Measurements from ENCODE around the gene AUH. TPM values are rescaled to one million over a fixed set of nuclear protein-coding genes. Genes with fewer than 3 reads are reported as not detected.

The AUH gene
- total RNA-seq, 2 donors from 2014 or later, result 27.4 to 36.1 TPM

DNA sequence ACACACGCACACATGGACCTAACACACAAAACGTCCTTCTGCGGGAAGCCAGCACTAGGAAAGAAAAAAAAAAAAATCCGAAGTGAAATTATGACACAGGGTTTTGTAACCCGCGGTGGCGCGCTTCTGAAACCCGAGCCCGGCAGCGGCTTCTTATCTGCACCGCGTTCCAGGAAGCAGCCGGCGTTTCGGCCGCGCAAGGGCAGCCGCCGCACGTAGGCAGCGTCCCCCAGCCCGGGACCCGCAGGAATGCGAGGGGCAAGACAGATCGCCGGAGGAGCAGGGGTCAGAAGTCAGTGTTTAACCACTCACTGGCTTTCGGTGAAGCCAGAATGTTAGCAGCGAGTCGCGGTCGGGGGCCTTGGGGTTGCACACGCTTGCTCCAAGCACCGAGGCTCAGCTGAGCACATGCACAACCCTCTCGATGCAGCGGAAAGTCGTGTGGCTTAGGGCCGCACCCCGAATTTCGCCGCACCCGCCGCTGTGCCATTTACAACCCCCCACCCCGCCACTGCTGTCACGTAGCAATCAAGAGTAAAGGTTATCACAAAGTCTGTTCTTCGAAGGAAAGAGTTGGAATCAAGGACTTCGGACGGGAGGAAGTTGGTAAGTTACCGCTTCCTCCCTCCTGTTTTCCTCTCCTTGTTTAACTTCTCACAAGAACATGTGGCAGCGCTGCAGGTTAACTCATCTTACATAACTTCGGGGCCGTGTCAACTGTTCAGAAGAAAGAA is 167.9 kb downstream of the AUH start:
- H3K4me1 ChIP-seq (ENCODE audit: control insufficient read depth in 1 of 2, low read depth in 2 of 2), result peaks cover 24 to 47% of the 10 kb centered on the region in 2 donors

DNA sequence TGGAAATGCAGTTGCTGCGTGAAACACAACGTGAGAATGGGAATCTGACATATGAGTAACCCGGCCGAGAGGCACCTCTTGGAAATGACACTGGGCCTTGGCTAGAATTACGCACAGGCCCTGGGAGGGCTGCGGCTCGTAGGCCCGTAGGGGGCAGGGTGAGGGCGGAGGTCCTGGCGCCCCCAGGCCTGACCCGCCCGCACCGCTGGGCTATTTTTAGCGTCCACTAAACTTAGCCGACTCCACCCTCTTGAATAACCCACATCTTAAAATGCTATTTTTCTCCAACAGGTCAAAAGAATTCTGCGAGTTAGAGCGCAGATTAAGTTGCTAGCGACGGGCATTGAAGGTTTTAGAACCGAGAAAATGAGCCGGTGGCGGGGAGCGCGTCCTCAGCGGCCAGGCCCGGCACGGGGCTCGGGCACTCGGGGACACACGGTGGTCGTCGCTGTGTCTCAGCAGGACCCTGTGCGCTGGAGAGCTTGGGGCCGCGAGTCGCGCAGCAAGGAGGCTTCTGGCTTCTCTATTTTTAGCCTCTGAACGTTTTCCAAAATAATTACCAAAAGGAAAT is 168.5 kb downstream of the AUH start:
- peak; percentile 88 for ATAC-seq (ENCODE audit: insufficient number of reproducible peaks, low FRiP score, low read depth)
- H3K4me1 ChIP-seq (ENCODE audit: control insufficient read depth in 1 of 2, low read depth in 2 of 2), result peaks cover 24 to 47% of the 10 kb centered on the region in 2 donors
- no peaks in the 10 kb centered on the region for H3K27me3 ChIP-seq (replicated peaks; ENCODE audit: insufficient read depth)
- H3K4me3 ChIP-seq, result peak overlapping the region; percentile 79
- H3K9me3 ChIP-seq, result no peaks in the 10 kb centered on the region
- no peaks in the 10 kb centered on the region for H3K36me3 ChIP-seq
- peak overlapping the region; percentile 100 for H3K27ac ChIP-seq
- TF ChIP-seq, protein P1, sequence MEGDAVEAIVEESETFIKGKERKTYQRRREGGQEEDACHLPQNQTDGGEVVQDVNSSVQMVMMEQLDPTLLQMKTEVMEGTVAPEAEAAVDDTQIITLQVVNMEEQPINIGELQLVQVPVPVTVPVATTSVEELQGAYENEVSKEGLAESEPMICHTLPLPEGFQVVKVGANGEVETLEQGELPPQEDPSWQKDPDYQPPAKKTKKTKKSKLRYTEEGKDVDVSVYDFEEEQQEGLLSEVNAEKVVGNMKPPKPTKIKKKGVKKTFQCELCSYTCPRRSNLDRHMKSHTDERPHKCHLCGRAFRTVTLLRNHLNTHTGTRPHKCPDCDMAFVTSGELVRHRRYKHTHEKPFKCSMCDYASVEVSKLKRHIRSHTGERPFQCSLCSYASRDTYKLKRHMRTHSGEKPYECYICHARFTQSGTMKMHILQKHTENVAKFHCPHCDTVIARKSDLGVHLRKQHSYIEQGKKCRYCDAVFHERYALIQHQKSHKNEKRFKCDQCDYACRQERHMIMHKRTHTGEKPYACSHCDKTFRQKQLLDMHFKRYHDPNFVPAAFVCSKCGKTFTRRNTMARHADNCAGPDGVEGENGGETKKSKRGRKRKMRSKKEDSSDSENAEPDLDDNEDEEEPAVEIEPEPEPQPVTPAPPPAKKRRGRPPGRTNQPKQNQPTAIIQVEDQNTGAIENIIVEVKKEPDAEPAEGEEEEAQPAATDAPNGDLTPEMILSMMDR (IDR thresholded peaks at IDR 0.05), result no peak
- peak; percentile 90 for DNase-seq (ENCODE audit: low spot score)

More for the DNA sequence above, 167.9 kb downstream of the AUH start:
- DNase-seq (ENCODE audit: low spot score), result peak; percentile 47
- TF ChIP-seq, protein P1 (IDR thresholded peaks at IDR 0.05), result no peak
- Histone ChIP-seq H3K27ac (peak overlapping the region; percentile 100), H3K4me3 (peak overlapping the region; percentile 79), H3K9me3 (no peaks in the 10 kb centered on the region), H3K36me3 (no peaks in the 10 kb centered on the region), H3K27me3 (replicated peaks; ENCODE audit: insufficient read depth) (no peaks in the 10 kb centered on the region)
- ATAC-seq (ENCODE audit: insufficient number of reproducible peaks, low FRiP score, low read depth), result peak; percentile 20

DNA sequence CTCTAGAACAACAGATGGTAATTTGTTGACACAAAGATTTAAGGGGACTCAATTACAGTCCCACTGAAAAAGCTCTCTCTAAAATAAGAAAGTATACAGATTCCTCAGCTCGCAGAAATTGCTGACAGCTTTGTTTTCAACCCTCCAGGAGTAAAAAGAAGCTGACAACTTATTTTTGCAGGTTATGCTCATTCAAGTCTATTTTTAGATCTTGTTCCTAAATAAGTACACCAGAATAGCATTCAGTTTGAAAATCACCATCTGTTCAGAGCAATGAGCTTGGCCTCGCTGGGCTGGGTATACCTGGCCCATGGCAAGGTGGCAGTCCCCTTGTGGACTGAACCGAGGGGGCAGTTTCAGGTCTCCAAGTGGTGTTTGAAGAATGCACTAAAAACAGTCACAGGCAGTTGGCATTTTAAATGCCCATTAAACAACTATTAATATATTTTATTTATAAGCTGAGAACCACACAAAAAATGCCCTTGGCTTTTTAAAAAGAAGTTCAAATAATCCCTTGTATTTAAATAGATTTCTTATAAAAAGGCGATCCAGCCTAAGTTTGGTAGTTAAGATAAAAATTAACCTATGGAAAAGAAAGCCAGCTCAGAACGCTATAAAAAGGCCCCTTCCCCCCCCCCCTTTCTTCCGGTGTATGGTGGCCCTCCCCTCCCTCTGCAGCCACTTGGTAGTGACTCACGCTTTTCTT is 169.2 kb downstream of the AUH start:
- Histone ChIP-seq H3K4me1 (ENCODE audit: control insufficient read depth in 1 of 2, low read depth in 2 of 2) (peaks cover 24 to 51% of the 10 kb centered on the region in 2 donors), H3K36me3 (no peaks in the 10 kb centered on the region), H3K4me3 (peak overlapping the region; percentile 79), H3K27me3 (replicated peaks; ENCODE audit: insufficient read depth) (no peaks in the 10 kb centered on the region), H3K9me3 (no peaks in the 10 kb centered on the region), H3K27ac (peak overlapping the region; percentile 100)
- ATAC-seq (ENCODE audit: insufficient number of reproducible peaks, low FRiP score, low read depth) (no peak), DNase-seq (ENCODE audit: low spot score) (no peak)
- TF ChIP-seq, protein P1 (IDR thresholded peaks at IDR 0.05), result peak; percentile 12

DNA sequence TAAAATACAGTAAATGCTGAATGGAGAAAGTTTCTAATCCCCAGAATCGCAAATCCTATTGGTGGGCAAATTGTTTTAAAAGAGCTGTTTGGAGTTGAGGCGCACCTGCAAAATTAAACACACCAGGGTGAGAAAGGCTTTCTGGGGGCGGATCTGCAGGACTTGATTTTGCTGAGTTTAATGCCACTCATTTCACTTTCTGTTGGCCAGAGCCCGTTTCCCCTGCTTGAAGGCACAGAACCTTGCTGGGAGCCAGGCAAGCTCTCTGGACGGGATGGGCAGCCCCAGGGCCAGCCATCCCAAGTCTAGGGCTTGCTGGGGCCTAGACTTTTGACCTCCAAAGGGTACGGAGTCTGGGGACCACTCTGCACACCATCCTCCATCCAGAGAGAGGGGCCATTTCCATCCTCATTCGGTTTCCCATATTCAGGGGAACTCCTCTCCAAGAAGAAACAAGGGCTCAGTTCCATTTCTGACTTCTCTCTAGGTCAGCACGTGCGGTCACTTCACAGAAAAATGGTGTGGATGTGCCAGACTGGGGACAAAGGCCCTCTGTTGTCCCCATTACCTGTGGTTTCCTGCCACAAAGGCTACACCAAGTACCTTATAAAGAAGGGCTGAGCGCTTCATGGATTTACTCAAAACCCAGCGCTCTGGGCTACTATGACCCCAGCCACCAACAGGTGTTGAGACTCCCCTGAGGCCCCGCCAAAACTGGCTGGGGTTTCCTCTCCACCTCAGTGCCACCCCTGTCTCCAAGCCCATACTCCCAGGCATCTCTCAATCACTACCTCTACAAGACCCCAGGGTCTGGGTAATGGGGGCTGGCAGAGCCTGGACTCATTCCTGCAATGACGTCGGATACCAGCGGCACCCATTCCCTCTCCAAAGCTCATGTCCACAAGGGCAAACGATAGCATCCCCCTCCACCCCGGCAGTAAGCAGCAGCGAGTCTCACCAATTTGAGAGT is 170.0 kb downstream of the AUH start:
- Histone ChIP-seq H3K4me3 (peak overlapping the region; percentile 79), H3K27me3 (replicated peaks; ENCODE audit: insufficient read depth) (no peaks in the 10 kb centered on the region), H3K36me3 (no peaks in the 10 kb centered on the region), H3K27ac (peak overlapping the region; percentile 100), H3K4me1 (ENCODE audit: control insufficient read depth in 1 of 2, low read depth in 2 of 2) (peaks cover 21 to 55% of the 10 kb centered on the region in 2 donors), H3K9me3 (no peaks in the 10 kb centered on the region)
- TF ChIP-seq, protein P1 (IDR thresholded peaks at IDR 0.05), result no peak
- no peak for ATAC-seq (ENCODE audit: insufficient number of reproducible peaks, low FRiP score, low read depth)
- DNase-seq (ENCODE audit: low spot score), result no peak

Data from thoracic aorta (tissue), 2 donors.